H1 (cell line): ENCODE results near the gene COL4A3. TPM values are rescaled to one million over a fixed set of nuclear protein-coding genes. Genes with fewer than 3 reads are reported as not detected.

Source experiments
- CTCF ChIA-PET: fragments of 300-600 bp; sonication (Branson Sonifier 250); formaldehyde crosslinking; loops from one replicate; lab custom pipeline; 2021; ENCODE audit not compliant: partially characterized antibody; lab: Charles Lee
- POLR2A ChIA-PET: fragments of 300-600 bp; sonication (Branson Sonifier 250); formaldehyde crosslinking; loops from one replicate; lab custom pipeline; 2021; ENCODE audit warnings: inconsistent platforms; ENCODE audit not compliant: partially characterized antibody; lab: Charles Lee
- DNase-seq, 2 experiments: peaks; one replicate each; pipeline versions ENCODE4 v3.0.0 to v3.0.0-alpha.2; 2010 to 2022; ENCODE audit warnings: low spot score in 2 of 2, low read depth in 1 of 2, mixed read lengths in 1 of 2
- FAIRE-seq: peaks from 2 replicates; lab custom pipeline; 2011; peaks lifted over from hg19 to GRCh38; lab: Jason Lieb, UNC
- H2AFZ ChIP-seq: 2 replicates; pipeline ENCODE4 v1.8.1; 2012; ENCODE audit warnings: low read length, inconsistent platforms
- H2AK5ac ChIP-seq: 2 replicates; pipeline ENCODE4 v1.6.1; 2013; ENCODE audit warnings: low read depth, low read length
- H2BK120ac ChIP-seq: replicated peaks from 2 replicates; pipeline ENCODE3; 2013; ENCODE audit warnings: low read depth, low read length, inconsistent platforms
- H2BK12ac ChIP-seq: 2 replicates; pipeline ENCODE4 v1.6.1; 2013; ENCODE audit warnings: low read depth, low read length
- H2BK15ac ChIP-seq: 2 replicates; pipeline ENCODE4 v1.6.1; 2013; ENCODE audit warnings: low read length
- H2BK20ac ChIP-seq: 2 replicates; pipeline ENCODE4 v1.6.1; 2013; ENCODE audit warnings: low read length
- H2BK5ac ChIP-seq: 2 replicates; pipeline ENCODE4 v1.6.1; 2013; ENCODE audit warnings: low read depth, low read length
- H3K14ac ChIP-seq: 2 replicates; pipeline ENCODE4 v1.6.1; 2013; ENCODE audit warnings: inconsistent platforms; ENCODE audit not compliant: insufficient read length
- H3K18ac ChIP-seq: 2 replicates; pipeline ENCODE4 v1.6.1; 2013; ENCODE audit warnings: low read length; ENCODE audit errors: extremely low read depth
- H3K23ac ChIP-seq: 2 replicates; pipeline ENCODE4 v1.6.1; 2013; ENCODE audit warnings: inconsistent platforms; ENCODE audit not compliant: insufficient read length
- H3K23me2 ChIP-seq: 2 replicates; pipeline ENCODE4 v1.6.1; 2013; ENCODE audit warnings: low read depth, low read length
- H3K27ac ChIP-seq: 2 replicates; pipeline ENCODE4 v1.6.1; 2011; ENCODE audit warnings: low read depth, low read length, inconsistent platforms
- H3K27me3 ChIP-seq, 4 experiments: replicated peaks in 1 of 4; 1 replicate in 1 of 4; 2 replicates in 3 of 4; pipeline versions ENCODE4 v1.6.1 to v1.8.1; 2011 to 2013; ENCODE audit warnings: low read length in 3 of 4, mild to moderate bottlenecking in 3 of 4, inconsistent platforms in 2 of 4, mixed read lengths in 2 of 4, moderate library complexity in 1 of 4; ENCODE audit not compliant: control insufficient read depth in 3 of 4, insufficient read depth in 3 of 4; ENCODE audit errors: extremely low read depth in 1 of 4
- H3K36me3 ChIP-seq, 4 experiments: 2 replicates each; pipeline versions ENCODE4 v1.6.1 to v1.8.1; 2011 to 2013; ENCODE audit warnings: mild to moderate bottlenecking in 4 of 4, low read length in 3 of 4, moderate library complexity in 2 of 4, control low read depth in 1 of 4, inconsistent platforms in 1 of 4; ENCODE audit not compliant: insufficient read depth in 4 of 4, control insufficient read depth in 2 of 4
- H3K4ac ChIP-seq: replicated peaks from 2 replicates; pipeline ENCODE3; 2013; ENCODE audit warnings: low read length, low read depth, mixed read lengths, inconsistent platforms; ENCODE audit not compliant: insufficient read length
- H3K4me1 ChIP-seq, 4 experiments: replicated peaks in 1 of 4; 1 replicate in 1 of 4; 2 replicates in 3 of 4; pipeline versions ENCODE4 v1.6.1 to v1.8.1; 2011 to 2013; ENCODE audit warnings: low read length in 3 of 4, inconsistent platforms in 2 of 4, mixed read lengths in 1 of 4; ENCODE audit not compliant: insufficient read depth in 4 of 4, control insufficient read depth in 3 of 4
- H3K4me2 ChIP-seq, 2 experiments: 2 replicates each; pipeline versions ENCODE4 v1.6.1 to v1.8.1; 2011 to 2013; ENCODE audit warnings: low read depth in 2 of 2, low read length in 2 of 2, control low read depth in 1 of 2, inconsistent platforms in 1 of 2, mild to moderate bottlenecking in 1 of 2; ENCODE audit not compliant: insufficient read depth in 1 of 2
- H3K4me3 ChIP-seq, 4 experiments: fragments of 200-600, 300-600 bp in 1 of 4; sonication (generic), shearing (Covaris generic), sonication (Bioruptor Twin) in 1 of 4; 2 replicates each; pipeline versions ENCODE4 v1.5.1 to v1.8.1; 2011 to 2016; ENCODE audit warnings: low read length in 4 of 4, low read depth in 3 of 4, control low read depth in 2 of 4, inconsistent platforms in 2 of 4, mild to moderate bottlenecking in 2 of 4, mixed read lengths in 1 of 4, moderate library complexity in 1 of 4; ENCODE audit not compliant: insufficient read depth in 2 of 4; ENCODE audit errors: extremely low read depth in 1 of 4
- H3K56ac ChIP-seq: replicated peaks from 2 replicates; pipeline ENCODE3; 2013; ENCODE audit warnings: low read depth, mild to moderate bottlenecking, mixed read lengths, low read length, inconsistent platforms; ENCODE audit not compliant: insufficient read length
- H3K79me1 ChIP-seq: 2 replicates; pipeline ENCODE4 v1.6.1; 2013; ENCODE audit warnings: low read depth, low read length, control low read depth
- H3K79me2 ChIP-seq, 2 experiments: 2 replicates each; pipeline versions ENCODE4 v1.6.1 to v1.8.1; 2012 to 2013; ENCODE audit warnings: low read length in 2 of 2, mild to moderate bottlenecking in 2 of 2, inconsistent platforms in 1 of 2; ENCODE audit not compliant: insufficient read depth in 2 of 2, control insufficient read depth in 1 of 2
- H3K9ac ChIP-seq, 4 experiments: replicated peaks in 1 of 4; 1 replicate in 1 of 4; 2 replicates in 3 of 4; pipeline versions ENCODE4 v1.6.1 to v1.8.1; 2011 to 2013; ENCODE audit warnings: low read depth in 3 of 4, low read length in 3 of 4, control low read depth in 2 of 4, mild to moderate bottlenecking in 2 of 4, moderate library complexity in 2 of 4, inconsistent platforms in 1 of 4; ENCODE audit errors: extremely low read depth in 1 of 4
- H3K9me3 ChIP-seq, 2 experiments: 2 replicates each; pipeline versions ENCODE4 v1.6.1 to v1.8.1; 2012 to 2013; ENCODE audit warnings: mild to moderate bottlenecking in 2 of 2, moderate library complexity in 2 of 2, control low read depth in 1 of 2, inconsistent platforms in 1 of 2, low read depth in 1 of 2, low read length in 1 of 2, mixed read lengths in 1 of 2; ENCODE audit not compliant: insufficient read depth in 2 of 2
- H4K20me1 ChIP-seq, 2 experiments: replicated peaks in 1 of 2; 2 replicates each; pipeline versions ENCODE3 to v1.8.1; 2011 to 2013; ENCODE audit warnings: inconsistent platforms in 2 of 2, low read length in 2 of 2, mild to moderate bottlenecking in 1 of 2; ENCODE audit not compliant: insufficient read depth in 2 of 2, control insufficient read depth in 1 of 2
- H4K5ac ChIP-seq: 2 replicates; pipeline ENCODE4 v1.6.1; 2013; ENCODE audit warnings: low read length, low read depth, mixed read lengths, inconsistent platforms; ENCODE audit not compliant: insufficient read length
- H4K8ac ChIP-seq: 2 replicates; pipeline ENCODE4 v1.8.0; 2013; ENCODE audit warnings: mild to moderate bottlenecking, moderate library complexity, low read length, inconsistent platforms; ENCODE audit not compliant: insufficient read depth; ENCODE audit errors: extremely low read depth
- H4K91ac ChIP-seq: replicated peaks from 2 replicates; pipeline ENCODE3; 2013; ENCODE audit warnings: low read length, mixed read lengths, inconsistent platforms; ENCODE audit not compliant: insufficient read length
- ASH2L ChIP-seq: fragments of 200-600, 300-600 bp; sonication (generic); IDR thresholded peaks from one replicate; pipeline ENCODE4 v1.7.1; 2017; ENCODE audit warnings: low read length
- BCL11A ChIP-seq, 2 experiments: IDR thresholded peaks; one replicate each; pipeline ENCODE4 v1.6.1; 2011; ENCODE audit warnings: low read depth in 2 of 2, low read length in 2 of 2, mild to moderate bottlenecking in 2 of 2
- CBX8 ChIP-seq: fragments of 300-800, 300-1000 bp; sonication (generic); IDR thresholded peaks from 2 replicates; pipeline ENCODE4 v1.7.1; 2016; ENCODE audit warnings: low read depth, low read length, borderline replicate concordance
- CEBPB ChIP-seq: IDR thresholded peaks from 2 replicates; pipeline ENCODE4 v1.6.1; 2012; ENCODE audit warnings: low read depth, low read length
- CTBP2 ChIP-seq: IDR thresholded peaks from 2 replicates; pipeline ENCODE4 v1.7.0; 2011; ENCODE audit warnings: borderline replicate concordance, mild to moderate bottlenecking, moderate library complexity, mixed read lengths, low read length; ENCODE audit not compliant: insufficient read depth, insufficient read length
- EGR1 ChIP-seq: IDR thresholded peaks from 2 replicates; pipeline ENCODE4 v1.6.1; 2011; ENCODE audit warnings: low read depth, low read length, borderline replicate concordance
- FOSL1 ChIP-seq: IDR thresholded peaks from 2 replicates; pipeline ENCODE4 v1.6.1; 2011; ENCODE audit warnings: mild to moderate bottlenecking, low read depth, low read length, moderate library complexity; ENCODE audit not compliant: insufficient read depth
- NRF1 ChIP-seq: IDR thresholded peaks from 2 replicates; pipeline ENCODE4 v1.6.1; 2011; ENCODE audit warnings: mild to moderate bottlenecking, low read depth, low read length, improper control_type of control experiment
- POU5F1 ChIP-seq: IDR thresholded peaks from 2 replicates; pipeline ENCODE4 v1.6.1; 2011; ENCODE audit warnings: low read depth, mild to moderate bottlenecking, low read length, moderate library complexity
- RFX5 ChIP-seq: IDR thresholded peaks from 2 replicates; pipeline ENCODE4 v1.6.1; 2011; ENCODE audit warnings: low read depth, low read length, improper control_type of control experiment, borderline replicate concordance
- SIRT6 ChIP-seq: IDR thresholded peaks from one replicate; pipeline ENCODE4 v1.7.1; 2012; ENCODE audit warnings: low read length, inconsistent platforms
- TAF1 ChIP-seq: IDR thresholded peaks from 2 replicates; pipeline ENCODE4 v1.6.1; 2011; ENCODE audit warnings: mild to moderate bottlenecking, low read depth, low read length
- TCF12 ChIP-seq: IDR thresholded peaks from 2 replicates; pipeline ENCODE4 v1.6.1; 2011; ENCODE audit warnings: low read depth, mild to moderate bottlenecking, low read length
- TEAD4 ChIP-seq: IDR thresholded peaks from 2 replicates; pipeline ENCODE4 v1.6.1; 2012; ENCODE audit warnings: low read depth, low read length, inconsistent platforms, mixed read lengths
- WGBS, 2 experiments: shearing (Covaris generic) in 1 of 2; methylation state at CpG; one replicate each; pipeline versions ENCODE4 v1.1.6 to v1.1.7; 2013 to 2015; ENCODE audit warnings: low lambda C conversion rate in 2 of 2, mixed read lengths in 2 of 2, inconsistent platforms in 1 of 2, low coverage in 1 of 2, missing lambda C conversion rate in 1 of 2; ENCODE audit not compliant: insufficient replicate concordance in 2 of 2, insufficient coverage in 1 of 2, insufficient read length in 1 of 2; ENCODE audit errors: extremely low coverage in 1 of 2, missing lambda C conversion rate in 1 of 2; 5-methylcytosine and 5-hydroxymethylcytosine counted together
- polyA plus RNA-seq, 7 experiments: library from polyadenylated mRNA; depleted of rRNA in 3 of 7; stranded (reverse) in 5 of 7; unstranded in 2 of 7; fragments of >200 nt in 5 of 7; fragments of 200-250 nt in 2 of 7; gene quantifications; 1 replicate in 5 of 7; 2 replicates in 1 of 7; 4 replicates in 1 of 7; pipeline versions ENCODE4 v1.2.1 to v1.2.3, GENCODE V29; 2011 to 2013; ENCODE audit warnings: missing spikeins in 2 of 7, mixed read lengths in 2 of 7
- total RNA-seq: library from RNA; stranded (reverse); fragmentation: NEBNext Ultra II Directional; extraction: Animal tissue kit (Norgen Biotek cat#: 25700); gene quantifications from 2 replicates; pipeline ENCODE4 v1.2.1, GENCODE V29; 2021
- TF ChIP-seq, protein P1 (sequence below): IDR thresholded peaks from 2 replicates; pipeline ENCODE4 v1.6.1; 2011; ENCODE audit warnings: low read length, improper control_type of control experiment

Gene COL4A3
- total and polyA plus RNA-seq, 2 of the 8 experiments (the other 6 are each of a cell fraction or from before 2014, with no cell fraction given), result 0.12 to 0.17 TPM

DNA sequence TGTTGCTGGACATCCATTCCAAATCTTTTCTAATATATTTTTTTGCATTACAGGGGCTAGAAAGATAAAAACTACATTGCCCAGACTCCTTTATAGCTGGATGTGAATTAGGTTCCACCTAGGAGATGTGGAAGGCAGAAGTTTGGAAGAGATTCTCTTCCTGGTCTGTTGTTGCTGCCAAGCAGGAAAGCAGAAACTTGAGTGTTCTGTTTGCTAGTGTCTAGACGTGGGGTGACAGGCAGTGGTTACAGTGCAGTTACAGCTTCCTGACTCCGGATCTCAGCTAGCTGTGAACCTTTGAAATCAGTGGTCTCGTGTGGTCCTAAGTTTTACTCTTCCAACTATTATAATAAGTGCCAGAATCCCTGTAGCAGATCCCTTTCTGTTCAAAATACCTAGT, 46.6 kb upstream of the COL4A3 start:
- POLR2A ChIA-PET, result no interaction called here
- WGBS, 2 experiments, result 87% methylated on average over 3 of the region's 3 CpGs; no CpG with 5 or more reads in 1 of the 2 experiments
- CTCF ChIA-PET, result interaction anchor here (0.7 to 1.2 kb wide), 3 partner anchors 15 to 1861 kb away, joined by 3 read pairs; no protein-coding TSS in a partner anchor
- no peak for TF ChIP-seq TAF1
- TF ChIP-seq CBX8, result no peak
- TF ChIP-seq NRF1, result no peak
- no peak for TF ChIP-seq EGR1
- TF ChIP-seq RFX5, result no peak
- no peak for TF ChIP-seq TCF12
- no peak for TF ChIP-seq ASH2L
- TF ChIP-seq CEBPB, result no peak
- no peak for TF ChIP-seq BCL11A (IDR thresholded peaks at IDR 0.05; ENCODE audit: low read depth in 2 of 2, low read length in 2 of 2)
- TF ChIP-seq FOSL1, result no peak
- no peak for TF ChIP-seq POU5F1
- TF ChIP-seq SIRT6, result no peak
- no peak for TF ChIP-seq TEAD4
- TF ChIP-seq, protein P1, sequence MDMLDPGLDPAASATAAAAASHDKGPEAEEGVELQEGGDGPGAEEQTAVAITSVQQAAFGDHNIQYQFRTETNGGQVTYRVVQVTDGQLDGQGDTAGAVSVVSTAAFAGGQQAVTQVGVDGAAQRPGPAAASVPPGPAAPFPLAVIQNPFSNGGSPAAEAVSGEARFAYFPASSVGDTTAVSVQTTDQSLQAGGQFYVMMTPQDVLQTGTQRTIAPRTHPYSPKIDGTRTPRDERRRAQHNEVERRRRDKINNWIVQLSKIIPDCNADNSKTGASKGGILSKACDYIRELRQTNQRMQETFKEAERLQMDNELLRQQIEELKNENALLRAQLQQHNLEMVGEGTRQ, result no peak
- TF ChIP-seq CTBP2, result no peak

More for the DNA sequence above, 46.6 kb upstream of the COL4A3 start:
- H3K4ac ChIP-seq, result no peak overlapping the region
- no peak overlapping the region for H3K23ac ChIP-seq
- H2BK15ac ChIP-seq, result no peak overlapping the region
- H4K20me1 ChIP-seq, result no peaks in the 10 kb centered on the region
- H3K4me1 ChIP-seq, result no peaks in the 10 kb centered on the region
- no peak overlapping the region for H3K14ac ChIP-seq
- H2BK120ac ChIP-seq, result no peak overlapping the region
- H4K91ac ChIP-seq, result no peak overlapping the region
- no peak overlapping the region for H3K4me3 ChIP-seq
- no peak overlapping the region for H2BK5ac ChIP-seq
- no peak overlapping the region for H3K27ac ChIP-seq
- H3K56ac ChIP-seq, result no peak overlapping the region
- no peak overlapping the region for H4K8ac ChIP-seq
- no peaks in the 10 kb centered on the region for H3K79me1 ChIP-seq
- no peak overlapping the region for H2BK12ac ChIP-seq
- H2AFZ ChIP-seq, result no peak overlapping the region
- FAIRE-seq (no peak), DNase-seq (no peak)
- H3K36me3 ChIP-seq, result no peaks in the 10 kb centered on the region
- H3K18ac ChIP-seq, result no peak overlapping the region
- no peak overlapping the region for H3K9ac ChIP-seq
- H4K5ac ChIP-seq, result no peak overlapping the region
- no peak overlapping the region for H3K4me2 ChIP-seq
- no peak overlapping the region for H2AK5ac ChIP-seq
- H3K27me3 ChIP-seq, result no peaks in the 10 kb centered on the region
- H3K9me3 ChIP-seq, result no peaks in the 10 kb centered on the region
- no peak overlapping the region for H2BK20ac ChIP-seq
- no peaks in the 10 kb centered on the region for H3K23me2 ChIP-seq
- H3K79me2 ChIP-seq, result no peaks in the 10 kb centered on the region
